T-helper 17 cell (primary cell): Measurements from ENCODE around the gene MED6. TPM values are rescaled to one million over a fixed set of nuclear protein-coding genes. Genes with fewer than 3 reads are reported as not detected.

ENCODE experiments used
- ATAC-seq: fragments of 150-1000 bp; cut with Tn5 transposase; 2 replicates; pipeline ENCODE4 v1.10.0; 2021; ENCODE audit warnings: mild to moderate bottlenecking, moderate library complexity
- DNase-seq, 3 donors: peaks; one replicate each; pipeline versions ENCODE4 v3.0.0 to v3.0.0-alpha.2; 2020 to 2021
- H3K9me3 ChIP-seq: one replicate; pipeline ENCODE4 v1.7.0; 2013; ENCODE audit warnings: low read length, mild to moderate bottlenecking; ENCODE audit not compliant: control insufficient read depth, poor library complexity, severe bottlenecking
- H3K27ac Mint-ChIP-seq: one replicate; pipeline ENCODE4 v1.8.0; 2022; ENCODE audit warnings: mild to moderate bottlenecking, moderate library complexity, mixed read lengths
- H3K27me3 Mint-ChIP-seq: one replicate; pipeline ENCODE4 v1.8.0; 2022; ENCODE audit warnings: mixed read lengths
- H3K36me3 Mint-ChIP-seq: one replicate; pipeline ENCODE4 v1.8.0; 2022; ENCODE audit warnings: low read depth, mixed read lengths
- H3K4me1 Mint-ChIP-seq: one replicate; pipeline ENCODE4 v1.8.0; 2022; ENCODE audit warnings: mild to moderate bottlenecking, mixed read lengths
- H3K4me3 Mint-ChIP-seq: one replicate; pipeline ENCODE4 v1.8.0; 2022; ENCODE audit warnings: mild to moderate bottlenecking, moderate library complexity, mixed read lengths
- total RNA-seq, 4 donors: library from RNA in 2 of 4; stranded (reverse) in 2 of 4; gene quantifications; one replicate each; pipeline ENCODE4 v1.2.3 and lab custom pipeline; 2022 to 2026

Gene MED6
- total RNA-seq, 2 donors from 2014 or later = 74.5 to 90.4 TPM

DNA sequence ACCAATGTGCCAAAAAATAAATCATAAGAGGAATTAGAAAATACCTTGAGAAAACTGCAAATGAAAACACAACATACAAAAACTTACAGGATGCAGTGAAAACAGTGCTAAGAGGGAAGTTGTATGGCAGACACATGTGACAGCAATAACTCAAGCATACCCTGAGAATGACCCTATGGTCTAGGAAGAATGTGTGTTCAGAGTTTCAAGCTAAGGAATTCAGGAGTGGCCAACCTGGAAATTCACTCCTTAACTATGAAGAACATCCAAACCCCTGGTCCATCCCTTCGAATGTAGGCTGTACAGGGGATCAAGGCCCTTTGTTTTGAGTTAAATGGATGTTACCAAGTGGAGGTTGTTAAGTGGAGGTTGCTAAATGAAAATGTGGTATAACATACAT, 24.5 kb upstream of the MED6 start:
- DNase-seq (no peak), ATAC-seq (no peak)
- Mint-ChIP-seq H3K4me3 (no peak overlapping the region), H3K27ac (no peak overlapping the region), H3K27me3 (no peaks in the 10 kb centered on the region), H3K4me1 (peaks cover 8% of the 10 kb centered on the region), H3K36me3 (no peaks in the 10 kb centered on the region)
- H3K9me3 ChIP-seq = peaks cover 4% of the 10 kb centered on the region

GRCh38 chr14:70622111-70622712, 21.8 kb upstream of the MED6 start:
- Mint-ChIP-seq H3K27me3 (no peaks in the 10 kb centered on the region), H3K4me1 (peaks cover 12% of the 10 kb centered on the region), H3K4me3 (no peak overlapping the region), H3K36me3 (no peaks in the 10 kb centered on the region), H3K27ac (no peak overlapping the region)
- DNase-seq (peak; percentile 12 to 44 (median 25)), ATAC-seq (peak; percentile 81)
- peaks cover 4% of the 10 kb centered on the region for H3K9me3 ChIP-seq

- peaks cover 12% of the 10 kb centered on the region for H3K4me1 Mint-ChIP-seq
- ATAC-seq (no peak), DNase-seq (no peak)
- H3K27ac Mint-ChIP-seq = no peak overlapping the region
- no peaks in the 10 kb centered on the region for H3K9me3 ChIP-seq
- no peak overlapping the region for H3K4me3 Mint-ChIP-seq
- no peaks in the 10 kb centered on the region for H3K27me3 Mint-ChIP-seq
- H3K36me3 Mint-ChIP-seq = no peaks in the 10 kb centered on the region
Observed at GRCh38 chr14:70619708-70620107, 19.3 kb upstream of the MED6 start.

DNA sequence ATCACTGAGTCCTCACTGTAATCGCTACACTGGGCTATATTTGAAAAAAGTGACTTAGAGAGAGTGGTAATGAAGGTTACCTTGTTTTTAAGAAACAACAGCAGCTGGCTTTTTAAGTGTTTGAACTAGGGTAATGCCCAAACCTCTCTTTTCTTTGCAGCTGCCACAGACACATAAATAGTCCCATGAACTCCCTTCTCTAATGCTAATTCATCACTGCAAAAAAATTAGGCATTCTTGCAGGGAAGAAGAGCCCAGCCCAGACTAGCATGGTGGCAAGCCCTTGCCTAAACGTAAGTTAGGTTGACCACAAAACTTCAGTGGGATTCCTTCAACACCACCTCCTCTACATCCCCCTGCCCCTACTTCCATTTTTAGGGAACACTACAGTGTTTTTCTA, 17.9 kb upstream of the MED6 start:
- ATAC-seq = no peak
- DNase-seq = no peak
- H3K9me3 ChIP-seq = no peaks in the 10 kb centered on the region
- Mint-ChIP-seq H3K36me3 (no peaks in the 10 kb centered on the region), H3K4me1 (peaks cover 10% of the 10 kb centered on the region), H3K4me3 (no peak overlapping the region), H3K27me3 (no peaks in the 10 kb centered on the region), H3K27ac (no peak overlapping the region)

DNA sequence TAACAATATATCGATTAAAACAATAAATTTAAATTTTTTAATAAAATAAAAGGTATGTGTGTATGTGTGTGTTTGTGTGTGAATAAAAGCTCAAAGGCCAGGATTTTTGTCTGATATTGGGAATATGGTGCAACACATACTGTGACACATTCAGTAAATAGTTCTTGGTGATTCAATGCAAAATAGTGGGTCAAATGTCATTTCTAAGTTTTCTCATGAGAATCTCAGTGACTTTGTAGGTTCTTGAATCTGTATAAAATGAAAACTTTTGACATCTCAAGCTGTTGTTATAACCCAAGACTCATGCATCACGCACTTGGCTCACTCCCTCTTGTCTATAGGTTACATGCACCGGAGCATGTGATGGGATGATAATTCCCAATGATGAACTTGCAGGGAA, 16.2 kb upstream of the MED6 start:
- ATAC-seq = no peak

GRCh38 chr14:70611216-70611615, 10.8 kb upstream of the MED6 start:
- no peak for ATAC-seq
- H3K27ac Mint-ChIP-seq = no peak overlapping the region
- H3K4me3 Mint-ChIP-seq = no peak overlapping the region
- peaks cover 8% of the 10 kb centered on the region for H3K27me3 Mint-ChIP-seq
- peaks cover 5% of the 10 kb centered on the region for H3K36me3 Mint-ChIP-seq
- H3K4me1 Mint-ChIP-seq = no peaks in the 10 kb centered on the region
- H3K9me3 ChIP-seq = no peaks in the 10 kb centered on the region
- DNase-seq = no peak

More for the DNA sequence above, 16.2 kb upstream of the MED6 start:
- Mint-ChIP-seq H3K4me3 (no peak overlapping the region), H3K27ac (no peak overlapping the region), H3K4me1 (peaks cover 6% of the 10 kb centered on the region), H3K27me3 (no peaks in the 10 kb centered on the region), H3K36me3 (no peaks in the 10 kb centered on the region)
- DNase-seq = no peak
- H3K9me3 ChIP-seq = no peaks in the 10 kb centered on the region

DNA sequence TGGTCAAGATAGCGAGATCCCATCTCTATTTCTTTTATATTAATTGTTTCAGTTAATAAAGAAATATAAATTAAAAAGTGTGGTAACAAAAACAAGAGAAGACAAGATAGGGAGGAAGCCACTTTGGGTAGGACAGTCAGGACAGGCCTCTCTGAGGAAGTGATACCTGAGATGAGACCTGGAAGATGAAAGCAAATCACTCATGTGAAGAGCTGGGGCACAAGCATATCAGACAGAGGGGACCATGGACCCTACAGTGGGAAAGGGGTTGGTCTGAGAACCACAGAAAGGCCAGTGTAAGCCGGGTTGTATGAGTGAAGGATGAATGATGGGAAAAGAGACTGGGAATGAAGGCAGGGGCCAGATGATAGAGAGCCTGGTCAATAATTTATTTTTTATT, 1.8 kb upstream of the MED6 start:
- ATAC-seq (no peak), DNase-seq (no peak)
- H3K9me3 ChIP-seq = no peaks in the 10 kb centered on the region
- Mint-ChIP-seq H3K27ac (no peak overlapping the region), H3K27me3 (peaks cover 18% of the 10 kb centered on the region), H3K36me3 (peaks cover 6% of the 10 kb centered on the region), H3K4me3 (no peak overlapping the region), H3K4me1 (peaks cover 16% of the 10 kb centered on the region)

GRCh38 chr14:70601162-70601561, 707 bp upstream of the MED6 start:
- DNase-seq (no peak), ATAC-seq (no peak)
- no peaks in the 10 kb centered on the region for H3K9me3 ChIP-seq
- peaks cover 17% of the 10 kb centered on the region for H3K4me1 Mint-ChIP-seq
- peak overlapping the region; percentile 94 for H3K27ac Mint-ChIP-seq
- peaks cover 10% of the 10 kb centered on the region for H3K27me3 Mint-ChIP-seq
- H3K4me3 Mint-ChIP-seq = peak overlapping the region; percentile 96
- peaks cover 1% of the 10 kb centered on the region for H3K36me3 Mint-ChIP-seq

- no peaks in the 10 kb centered on the region for H3K36me3 Mint-ChIP-seq
- H3K27ac Mint-ChIP-seq = peak overlapping the region; percentile 94
- H3K4me3 Mint-ChIP-seq = peak overlapping the region; percentile 96
- H3K9me3 ChIP-seq = no peaks in the 10 kb centered on the region
- no peak for DNase-seq
- ATAC-seq = no peak
- peaks cover 17% of the 10 kb centered on the region for H3K4me1 Mint-ChIP-seq
- peaks cover 2% of the 10 kb centered on the region for H3K27me3 Mint-ChIP-seq
Observed at GRCh38 chr14:70599345-70599744, 1.1 kb downstream of the MED6 start.

DNA sequence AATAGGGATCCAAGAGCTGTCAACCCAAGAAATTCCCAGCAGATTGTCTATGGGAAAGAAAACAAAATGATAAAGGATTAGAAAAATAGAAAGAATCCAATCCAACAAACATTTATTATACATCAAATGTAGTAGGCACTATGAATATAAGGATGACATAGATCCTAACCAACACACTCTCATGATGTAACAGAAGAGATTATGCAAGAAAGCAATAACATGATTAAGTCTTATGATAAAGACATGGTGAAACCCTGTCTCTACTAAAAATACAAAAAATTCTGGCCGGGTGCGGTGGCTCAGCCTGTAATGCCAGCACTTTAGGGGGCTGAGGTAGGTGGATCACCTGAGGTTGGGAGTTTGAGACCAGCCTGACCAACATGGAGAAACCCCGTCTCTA, 2.7 kb downstream of the MED6 start:
- H3K4me3 Mint-ChIP-seq = no peak overlapping the region
- no peaks in the 10 kb centered on the region for H3K36me3 Mint-ChIP-seq
- DNase-seq (no peak), ATAC-seq (no peak)
- H3K27ac Mint-ChIP-seq = no peak overlapping the region
- H3K9me3 ChIP-seq = no peaks in the 10 kb centered on the region
- no peaks in the 10 kb centered on the region for H3K27me3 Mint-ChIP-seq
- peaks cover 17% of the 10 kb centered on the region for H3K4me1 Mint-ChIP-seq

DNA sequence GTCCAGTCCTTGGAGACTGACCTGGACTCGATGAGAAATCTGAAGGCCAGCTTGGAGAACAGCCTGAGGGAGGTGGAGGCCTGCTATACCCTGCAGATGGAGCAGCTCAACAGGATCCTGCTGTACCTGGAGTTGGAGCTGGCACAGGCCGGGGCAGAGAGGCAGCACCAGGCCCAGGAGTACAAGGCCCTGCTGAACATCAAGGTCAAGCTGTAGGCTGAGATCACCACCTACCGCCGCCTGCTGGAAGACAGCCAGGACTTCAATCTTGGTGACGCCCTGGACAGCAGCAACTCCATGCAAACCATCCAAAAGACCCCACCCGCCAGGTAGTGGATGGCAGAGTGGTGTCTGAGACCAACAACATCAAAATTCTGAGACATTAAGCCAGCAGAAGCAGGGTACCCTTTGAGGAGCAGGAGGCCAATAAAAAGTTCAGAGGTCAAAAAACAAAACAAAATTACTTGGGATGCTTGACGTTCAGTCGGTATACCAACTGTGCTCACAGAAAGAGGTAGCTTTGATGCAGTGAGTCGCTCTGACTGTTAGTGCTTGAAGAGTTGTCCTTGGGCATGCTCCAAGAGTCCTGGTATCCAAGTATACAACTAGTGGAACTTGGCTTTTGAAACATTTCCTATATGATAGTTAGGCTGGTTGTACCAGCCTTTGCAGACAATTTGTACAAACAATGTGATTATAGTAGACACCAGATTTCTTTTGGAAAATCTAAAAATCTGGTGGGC, 4.8 kb downstream of the MED6 start:
- ATAC-seq (no peak), DNase-seq (no peak)
- Mint-ChIP-seq H3K36me3 (peaks cover 3% of the 10 kb centered on the region), H3K27ac (no peak overlapping the region), H3K4me3 (no peak overlapping the region), H3K27me3 (no peaks in the 10 kb centered on the region), H3K4me1 (peaks cover 20% of the 10 kb centered on the region)
- H3K9me3 ChIP-seq = no peaks in the 10 kb centered on the region

DNA sequence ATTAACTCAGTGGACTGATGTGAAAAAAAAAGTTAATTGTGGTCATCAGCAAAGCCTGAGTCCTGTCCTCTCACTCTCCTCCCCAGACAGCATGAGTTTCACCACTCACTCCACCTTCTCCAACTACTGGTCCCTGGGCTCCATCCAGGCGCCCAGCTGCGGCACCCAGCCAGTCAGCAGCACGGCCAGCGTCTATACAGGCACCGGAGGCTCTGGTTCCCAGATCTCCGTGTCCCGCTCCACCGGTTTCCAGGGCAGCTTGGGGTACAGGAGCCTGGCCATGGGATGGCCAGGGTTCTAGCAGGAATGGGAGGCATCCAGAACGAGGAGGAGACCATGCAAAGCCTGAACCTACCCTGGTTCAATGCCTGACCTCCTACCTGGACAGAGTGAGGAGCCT, 6.0 kb downstream of the MED6 start:
- H3K36me3 Mint-ChIP-seq = peaks cover 8% of the 10 kb centered on the region
- ATAC-seq (no peak), DNase-seq (no peak)
- peaks cover 13% of the 10 kb centered on the region for H3K4me1 Mint-ChIP-seq
- no peaks in the 10 kb centered on the region for H3K27me3 Mint-ChIP-seq
- H3K4me3 Mint-ChIP-seq = no peak overlapping the region
- no peaks in the 10 kb centered on the region for H3K9me3 ChIP-seq
- no peak overlapping the region for H3K27ac Mint-ChIP-seq

- DNase-seq (no peak), ATAC-seq (no peak)
- Mint-ChIP-seq H3K27ac (no peak overlapping the region), H3K4me3 (no peak overlapping the region), H3K4me1 (peaks cover 16% of the 10 kb centered on the region), H3K36me3 (peaks cover 22% of the 10 kb centered on the region), H3K27me3 (no peaks in the 10 kb centered on the region)
- no peaks in the 10 kb centered on the region for H3K9me3 ChIP-seq
Observed at GRCh38 chr14:70585231-70585630, 15.2 kb downstream of the MED6 start.

DNA sequence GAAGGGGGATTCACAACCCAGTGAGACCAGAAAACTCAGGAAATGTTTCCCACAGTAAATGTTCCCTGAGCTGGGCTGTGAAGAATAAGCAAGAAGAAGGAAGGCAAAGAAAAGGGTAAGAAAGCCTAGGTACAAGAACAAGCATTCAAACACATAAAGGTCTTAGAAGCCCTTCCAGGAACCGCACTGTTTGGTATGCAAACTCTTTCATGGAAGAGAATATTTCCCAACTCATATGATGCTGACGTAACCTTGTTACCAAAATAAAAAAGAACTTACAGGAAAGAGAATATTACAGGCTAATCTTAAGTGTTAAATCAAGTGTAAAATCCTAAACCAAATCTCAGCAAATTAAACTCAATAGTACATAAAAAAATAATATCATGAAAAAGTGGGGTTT, 23.6 kb downstream of the MED6 start:
- Mint-ChIP-seq H3K27ac (no peak overlapping the region), H3K4me3 (peak overlapping the region; percentile 31), H3K4me1 (peaks cover 6% of the 10 kb centered on the region), H3K27me3 (no peaks in the 10 kb centered on the region), H3K36me3 (peaks cover 11% of the 10 kb centered on the region)
- no peak for ATAC-seq
- DNase-seq = no peak
- no peaks in the 10 kb centered on the region for H3K9me3 ChIP-seq
